Astrocyte (in vitro differentiated cells and primary cell): Measurements from ENCODE around the gene CACNB1. TPM values are rescaled to one million over a fixed set of nuclear protein-coding genes. Genes with fewer than 3 reads are reported as not detected.

Experiments used
- DNase-seq: peaks from one replicate; pipeline ENCODE4 v3.0.0-alpha.2; 2010; ENCODE audit warnings: low read depth
- FAIRE-seq: peaks from 2 replicates; lab custom pipeline; 2011; peaks lifted over from hg19 to GRCh38; lab: Jason Lieb, UNC
- H2AFZ ChIP-seq: 2 replicates; pipeline ENCODE4 v1.6.0; 2012; ENCODE audit warnings: low read depth, low read length, inconsistent platforms
- H3K27ac ChIP-seq: 2 replicates; pipeline ENCODE4 v1.5.1; 2011; ENCODE audit warnings: low read depth, low read length, inconsistent platforms
- H3K27me3 ChIP-seq: 2 replicates; pipeline ENCODE4 v1.6.0; 2011; ENCODE audit warnings: low read length, inconsistent platforms; ENCODE audit not compliant: insufficient read depth
- H3K36me3 ChIP-seq: 2 replicates; pipeline ENCODE4 v1.5.1; 2011; ENCODE audit warnings: low read length, inconsistent platforms; ENCODE audit not compliant: insufficient read depth
- H3K4me1 ChIP-seq: 2 replicates; pipeline ENCODE4 v1.5.1; 2011; ENCODE audit warnings: low read length, inconsistent platforms; ENCODE audit not compliant: insufficient read depth
- H3K4me2 ChIP-seq: 2 replicates; pipeline ENCODE4 v1.6.0; 2012; ENCODE audit warnings: low read length, inconsistent platforms
- H3K4me3 ChIP-seq: 2 replicates; pipeline ENCODE4 v1.5.1; 2011; ENCODE audit warnings: low read depth, mild to moderate bottlenecking, low read length, inconsistent platforms; ENCODE audit not compliant: insufficient read depth
- H3K79me2 ChIP-seq: 2 replicates; pipeline ENCODE4 v1.6.0; 2012; ENCODE audit warnings: mild to moderate bottlenecking, low read length, inconsistent platforms; ENCODE audit not compliant: insufficient read depth
- H3K9ac ChIP-seq: 2 replicates; pipeline ENCODE4 v1.6.0; 2012; ENCODE audit warnings: mild to moderate bottlenecking, low read length, inconsistent platforms
- H3K9me3 ChIP-seq: 2 replicates; pipeline ENCODE4 v1.5.1; 2012; ENCODE audit warnings: low read depth, mild to moderate bottlenecking, low read length, inconsistent platforms; ENCODE audit not compliant: insufficient read depth
- H4K20me1 ChIP-seq: 2 replicates; pipeline ENCODE4 v1.6.0; 2012; ENCODE audit warnings: low read length, inconsistent platforms; ENCODE audit not compliant: insufficient read depth
- H3K27ac Mint-ChIP-seq: one replicate; pipeline ENCODE4 v1.8.0; 2021; ENCODE audit warnings: mild to moderate bottlenecking, mixed read lengths; ENCODE audit not compliant: unreplicated experiment
- H3K27me3 Mint-ChIP-seq: one replicate; pipeline ENCODE4 v1.8.0; 2021; ENCODE audit warnings: low read depth, mixed read lengths; ENCODE audit not compliant: unreplicated experiment
- H3K36me3 Mint-ChIP-seq: one replicate; pipeline ENCODE4 v1.8.0; 2021; ENCODE audit warnings: low read depth, mixed read lengths; ENCODE audit not compliant: unreplicated experiment
- H3K4me1 Mint-ChIP-seq: one replicate; pipeline ENCODE4 v1.8.0; 2021; ENCODE audit warnings: low read depth, mixed read lengths; ENCODE audit not compliant: unreplicated experiment
- H3K4me3 Mint-ChIP-seq: one replicate; pipeline ENCODE4 v1.8.0; 2021; ENCODE audit warnings: mild to moderate bottlenecking, moderate library complexity, mixed read lengths; ENCODE audit not compliant: unreplicated experiment
- H3K9me3 Mint-ChIP-seq: one replicate; pipeline ENCODE4 v1.8.0; 2021; ENCODE audit warnings: mild to moderate bottlenecking, mixed read lengths; ENCODE audit not compliant: unreplicated experiment
- CTCF ChIP-seq: IDR thresholded peaks from 2 replicates; pipeline ENCODE4 v1.5.1; 2011; ENCODE audit warnings: low read depth, mild to moderate bottlenecking, inconsistent platforms, low read length, moderate library complexity; ENCODE audit not compliant: insufficient read depth
- EZH2 ChIP-seq: IDR thresholded peaks from 2 replicates; pipeline ENCODE4 v1.6.1; 2012; ENCODE audit warnings: mild to moderate bottlenecking, low read length, inconsistent platforms; ENCODE audit not compliant: insufficient read depth
- total RNA-seq: library from RNA; stranded (reverse); gene quantifications from 2 replicates; pipeline ENCODE4 v1.2.1, GENCODE V29; 2021

Gene CACNB1
- total RNA-seq, 1 donor from 2014 or later: 16.6 TPM

DNA sequence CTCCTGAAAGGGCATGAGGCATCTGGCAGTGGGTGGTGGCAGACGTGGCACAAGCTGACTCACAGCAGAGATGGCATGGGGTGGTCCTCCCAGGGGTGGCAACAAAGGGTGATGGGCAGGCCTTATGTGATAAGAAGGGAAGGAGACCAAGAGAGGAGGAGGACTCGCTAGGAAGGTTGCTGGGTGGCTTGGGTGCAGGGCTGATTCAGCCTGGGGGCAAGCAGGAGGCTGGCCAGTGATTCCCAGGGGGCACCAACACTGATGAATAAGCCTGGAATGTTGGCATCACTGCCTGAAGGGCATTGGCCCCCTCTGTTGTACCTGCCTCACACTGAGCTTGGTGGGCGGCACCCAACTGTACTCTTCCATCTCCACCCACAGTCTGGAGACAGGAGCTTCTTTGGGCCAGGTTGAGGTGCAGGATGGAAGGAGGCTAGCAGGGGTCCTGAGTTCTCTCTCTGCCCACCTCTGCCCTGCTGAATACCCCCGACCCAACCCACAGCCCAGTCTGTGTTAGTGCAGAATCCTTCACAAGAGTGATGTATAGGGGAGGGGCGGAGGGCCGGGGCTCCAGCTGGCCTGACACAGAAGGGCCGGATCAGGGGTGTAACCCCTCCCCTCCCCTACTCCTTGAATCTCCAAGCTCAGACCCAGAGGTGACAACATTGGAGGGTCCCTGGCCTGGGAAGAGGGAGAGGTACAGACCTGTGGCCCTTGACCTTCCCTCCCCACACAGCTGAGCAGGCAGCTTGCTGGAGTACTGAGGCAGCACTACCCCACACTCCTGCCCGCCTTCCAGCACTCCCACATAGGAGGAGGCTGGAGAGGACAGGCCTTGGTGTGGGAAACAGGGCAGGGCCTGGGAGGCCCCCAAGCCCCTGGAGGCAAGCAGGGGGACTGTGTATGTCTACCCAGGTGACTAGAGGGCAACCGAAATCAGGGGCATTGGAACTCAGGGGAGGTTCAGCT lies 25.7 kb upstream of the CACNB1 start:
- Mint-ChIP-seq H3K27ac (no peak overlapping the region), H3K4me1 (peaks cover 2% of the 10 kb centered on the region), H3K4me3 (no peak overlapping the region), H3K9me3 (no peaks in the 10 kb centered on the region), H3K36me3 (no peaks in the 10 kb centered on the region), H3K27me3 (peaks cover 44% of the 10 kb centered on the region)
- no peak for DNase-seq
- no peak overlapping the region for H3K4me2 ChIP-seq
- no peak overlapping the region for H3K27ac ChIP-seq
- H3K9me3 ChIP-seq: no peaks in the 10 kb centered on the region
- H3K79me2 ChIP-seq: no peaks in the 10 kb centered on the region
- H3K27me3 ChIP-seq: peaks cover 33% of the 10 kb centered on the region
- H3K4me1 ChIP-seq: peaks cover 6% of the 10 kb centered on the region
- no peaks in the 10 kb centered on the region for H3K36me3 ChIP-seq
- H3K4me3 ChIP-seq: no peak overlapping the region
- H4K20me1 ChIP-seq: no peaks in the 10 kb centered on the region
- H2AFZ ChIP-seq: no peak overlapping the region
- no peak for FAIRE-seq
- H3K9ac ChIP-seq: no peak overlapping the region
- TF ChIP-seq CTCF (no peak), EZH2 (no peak)

DNA sequence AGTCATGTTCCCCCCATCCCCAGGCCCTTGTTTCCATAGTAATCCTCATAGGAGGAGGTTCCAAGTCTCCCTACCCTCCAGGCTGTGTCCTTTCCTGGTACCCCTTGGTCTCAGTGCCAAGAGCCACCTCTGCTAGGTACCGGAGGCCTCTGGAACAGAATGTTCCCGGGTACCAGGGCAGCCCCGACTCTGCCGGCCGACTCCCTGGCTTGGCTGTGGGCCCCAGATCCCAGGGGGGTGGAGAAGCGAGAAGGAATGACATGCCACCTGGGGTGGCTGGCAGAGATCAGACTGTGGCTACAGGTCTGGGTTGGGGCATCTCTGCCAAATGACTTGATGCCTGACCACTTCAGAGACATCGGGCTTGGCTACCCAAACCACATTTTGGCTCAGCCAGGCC lies 24.7 kb upstream of the CACNB1 start:
- Histone ChIP-seq H3K9me3 (no peaks in the 10 kb centered on the region), H3K4me2 (no peak overlapping the region), H2AFZ (no peak overlapping the region), H3K36me3 (no peaks in the 10 kb centered on the region), H3K4me3 (no peak overlapping the region), H3K9ac (no peak overlapping the region), H3K27me3 (peaks cover 35% of the 10 kb centered on the region), H3K79me2 (no peaks in the 10 kb centered on the region), H3K27ac (no peak overlapping the region), H3K4me1 (peaks cover 6% of the 10 kb centered on the region), H4K20me1 (no peaks in the 10 kb centered on the region)
- FAIRE-seq (no peak), DNase-seq (no peak)
- H3K27me3 Mint-ChIP-seq: peaks cover 51% of the 10 kb centered on the region
- no peak for TF ChIP-seq CTCF
- no peak for TF ChIP-seq EZH2
- no peaks in the 10 kb centered on the region for H3K9me3 Mint-ChIP-seq
- no peak overlapping the region for H3K27ac Mint-ChIP-seq
- H3K4me1 Mint-ChIP-seq: peaks cover 2% of the 10 kb centered on the region
- no peaks in the 10 kb centered on the region for H3K36me3 Mint-ChIP-seq
- H3K4me3 Mint-ChIP-seq: no peak overlapping the region

GRCh38 chr17:39221572-39221971 lies 24.1 kb upstream of the CACNB1 start:
- no peak overlapping the region for H3K4me2 ChIP-seq
- no peak overlapping the region for H3K27ac ChIP-seq
- peaks cover 38% of the 10 kb centered on the region for H3K27me3 ChIP-seq
- no peak for TF ChIP-seq EZH2
- no peak for TF ChIP-seq CTCF
- peaks cover 57% of the 10 kb centered on the region for H3K27me3 Mint-ChIP-seq
- no peaks in the 10 kb centered on the region for H4K20me1 ChIP-seq
- H3K79me2 ChIP-seq: no peaks in the 10 kb centered on the region
- no peaks in the 10 kb centered on the region for H3K9me3 Mint-ChIP-seq
- no peak for FAIRE-seq
- H3K4me1 ChIP-seq: peaks cover 6% of the 10 kb centered on the region
- H3K9me3 ChIP-seq: no peaks in the 10 kb centered on the region
- no peaks in the 10 kb centered on the region for H3K36me3 ChIP-seq
- H3K27ac Mint-ChIP-seq: no peak overlapping the region
- H3K9ac ChIP-seq: no peak overlapping the region
- peaks cover 2% of the 10 kb centered on the region for H3K4me1 Mint-ChIP-seq
- DNase-seq: no peak
- no peak overlapping the region for H3K4me3 ChIP-seq
- H3K4me3 Mint-ChIP-seq: no peak overlapping the region
- H2AFZ ChIP-seq: no peak overlapping the region
- no peaks in the 10 kb centered on the region for H3K36me3 Mint-ChIP-seq
